ENCODE data around the gene MAML3.

DNA sequence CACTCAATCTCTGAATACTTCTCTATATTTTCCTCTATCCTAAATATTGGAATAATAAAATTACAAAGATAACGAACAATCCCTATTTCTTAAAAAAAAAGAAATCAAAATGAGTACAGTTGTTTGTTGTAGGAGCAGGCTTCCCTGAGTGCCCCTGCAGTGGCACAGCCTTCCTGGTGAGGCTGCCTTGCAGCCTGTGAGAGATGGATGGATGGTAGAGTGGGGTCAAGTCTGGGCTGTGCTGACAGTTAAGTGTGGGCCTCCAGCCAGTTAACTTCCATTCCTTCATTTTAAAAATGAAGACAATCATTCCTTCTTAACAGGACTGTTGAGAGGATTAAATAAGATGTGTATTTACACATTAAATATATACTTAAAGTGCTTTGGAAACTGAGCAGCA is 351.5 kb downstream of the MAML3 start:
- TF ChIP-seq, protein P1, sequence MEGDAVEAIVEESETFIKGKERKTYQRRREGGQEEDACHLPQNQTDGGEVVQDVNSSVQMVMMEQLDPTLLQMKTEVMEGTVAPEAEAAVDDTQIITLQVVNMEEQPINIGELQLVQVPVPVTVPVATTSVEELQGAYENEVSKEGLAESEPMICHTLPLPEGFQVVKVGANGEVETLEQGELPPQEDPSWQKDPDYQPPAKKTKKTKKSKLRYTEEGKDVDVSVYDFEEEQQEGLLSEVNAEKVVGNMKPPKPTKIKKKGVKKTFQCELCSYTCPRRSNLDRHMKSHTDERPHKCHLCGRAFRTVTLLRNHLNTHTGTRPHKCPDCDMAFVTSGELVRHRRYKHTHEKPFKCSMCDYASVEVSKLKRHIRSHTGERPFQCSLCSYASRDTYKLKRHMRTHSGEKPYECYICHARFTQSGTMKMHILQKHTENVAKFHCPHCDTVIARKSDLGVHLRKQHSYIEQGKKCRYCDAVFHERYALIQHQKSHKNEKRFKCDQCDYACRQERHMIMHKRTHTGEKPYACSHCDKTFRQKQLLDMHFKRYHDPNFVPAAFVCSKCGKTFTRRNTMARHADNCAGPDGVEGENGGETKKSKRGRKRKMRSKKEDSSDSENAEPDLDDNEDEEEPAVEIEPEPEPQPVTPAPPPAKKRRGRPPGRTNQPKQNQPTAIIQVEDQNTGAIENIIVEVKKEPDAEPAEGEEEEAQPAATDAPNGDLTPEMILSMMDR (IDR thresholded peaks at IDR 0.05 in 8 of 11, conservative IDR thresholded peaks at IDR 0.05 in 3 of 11): no peak
- no peak for TF ChIP-seq POLR2AphosphoS5 (IDR thresholded peaks at IDR 0.05)
- TF ChIP-seq POLR2A (IDR thresholded peaks at IDR 0.05): no peak

Measured in spleen (tissue), 7 donors.